WI38 (cell line): ENCODE measurements around the gene SLC25A47.

Source experiments
- H3K4me3 ChIP-seq: 2 replicates; pipeline ENCODE4 v1.5.1; 2011; ENCODE audit warnings: low read depth, mild to moderate bottlenecking, control low read depth, low read length
- TF ChIP-seq, protein P1 (sequence below): IDR thresholded peaks from 2 replicates; pipeline ENCODE4 v1.5.1; 2012; ENCODE audit warnings: low read depth, mild to moderate bottlenecking, control low read depth, low read length

SLC25A47 gene

DNA sequence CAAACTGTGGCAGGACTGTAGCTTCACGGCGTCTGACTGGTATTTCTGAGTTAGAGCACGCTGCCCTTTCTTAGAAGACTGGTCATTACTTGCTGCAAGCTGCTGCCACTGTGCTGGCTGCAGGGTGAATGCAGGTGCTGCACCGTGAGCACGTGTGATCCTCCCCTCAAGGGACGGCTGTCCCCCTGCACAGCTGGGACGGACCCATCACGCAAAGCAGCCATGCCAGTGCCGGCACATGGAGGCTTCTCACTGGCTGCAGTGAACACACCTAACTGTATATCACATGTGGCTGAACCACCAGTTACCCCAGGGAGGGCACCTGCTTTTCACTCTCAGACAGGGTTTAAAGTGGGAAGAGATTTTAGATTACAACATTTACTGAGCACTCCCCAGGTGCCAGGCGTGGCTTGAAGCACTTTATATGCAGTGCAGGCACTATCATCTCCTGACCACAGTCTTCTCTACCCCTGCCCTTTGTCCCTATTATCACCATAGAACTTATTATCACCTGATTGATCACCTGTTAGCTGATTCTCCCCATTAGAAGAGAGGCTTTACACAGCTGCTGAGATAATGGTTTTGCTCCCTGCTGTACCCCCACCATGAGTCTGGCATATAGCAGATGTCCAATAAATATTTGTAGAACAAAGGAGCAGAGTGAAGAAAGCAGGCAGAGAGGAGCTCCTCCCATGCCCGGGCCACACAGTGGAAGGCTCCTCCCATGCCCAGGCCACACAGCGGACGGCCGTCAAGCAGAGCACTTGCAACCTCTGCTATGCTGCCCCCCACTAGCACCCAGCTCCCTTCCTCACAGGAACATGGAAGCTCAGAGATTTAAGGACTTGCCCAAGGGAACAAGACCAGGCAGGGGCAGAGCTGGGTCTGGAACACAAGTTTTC, 25.9 kb downstream of the SLC25A47 start:
- TF ChIP-seq, protein P1, sequence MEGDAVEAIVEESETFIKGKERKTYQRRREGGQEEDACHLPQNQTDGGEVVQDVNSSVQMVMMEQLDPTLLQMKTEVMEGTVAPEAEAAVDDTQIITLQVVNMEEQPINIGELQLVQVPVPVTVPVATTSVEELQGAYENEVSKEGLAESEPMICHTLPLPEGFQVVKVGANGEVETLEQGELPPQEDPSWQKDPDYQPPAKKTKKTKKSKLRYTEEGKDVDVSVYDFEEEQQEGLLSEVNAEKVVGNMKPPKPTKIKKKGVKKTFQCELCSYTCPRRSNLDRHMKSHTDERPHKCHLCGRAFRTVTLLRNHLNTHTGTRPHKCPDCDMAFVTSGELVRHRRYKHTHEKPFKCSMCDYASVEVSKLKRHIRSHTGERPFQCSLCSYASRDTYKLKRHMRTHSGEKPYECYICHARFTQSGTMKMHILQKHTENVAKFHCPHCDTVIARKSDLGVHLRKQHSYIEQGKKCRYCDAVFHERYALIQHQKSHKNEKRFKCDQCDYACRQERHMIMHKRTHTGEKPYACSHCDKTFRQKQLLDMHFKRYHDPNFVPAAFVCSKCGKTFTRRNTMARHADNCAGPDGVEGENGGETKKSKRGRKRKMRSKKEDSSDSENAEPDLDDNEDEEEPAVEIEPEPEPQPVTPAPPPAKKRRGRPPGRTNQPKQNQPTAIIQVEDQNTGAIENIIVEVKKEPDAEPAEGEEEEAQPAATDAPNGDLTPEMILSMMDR: no peak
- no peak overlapping the region for H3K4me3 ChIP-seq

DNA sequence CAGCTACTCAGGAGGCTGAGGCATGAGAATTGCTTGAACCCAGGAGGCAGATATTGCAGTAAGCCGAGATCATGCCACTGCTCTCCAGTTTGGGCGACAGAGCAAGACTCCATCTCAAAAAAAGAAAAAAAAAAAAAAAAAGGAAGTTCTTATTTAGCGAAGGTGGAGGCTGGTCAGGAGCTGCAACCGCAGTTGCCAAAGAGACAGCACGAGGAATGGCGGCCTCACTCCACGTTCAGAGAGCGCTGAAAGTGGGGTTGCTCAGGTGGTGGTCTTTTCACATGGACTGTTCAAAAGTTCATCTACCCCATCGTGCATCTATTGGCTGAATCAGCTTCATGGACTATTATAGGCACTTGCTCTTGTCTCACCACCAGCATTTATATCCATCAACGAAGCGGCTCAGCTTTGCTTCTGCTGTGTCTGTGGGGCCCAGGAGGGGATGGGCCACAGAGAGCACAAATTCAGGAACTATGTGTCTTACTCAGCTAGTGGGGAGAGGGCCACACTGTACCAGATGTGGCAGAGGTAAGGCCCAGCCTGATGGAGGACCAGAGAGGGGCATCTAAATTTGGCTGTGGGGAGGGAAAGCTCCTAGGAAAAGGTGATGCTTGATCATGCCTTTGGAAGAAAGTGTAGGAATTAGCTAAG, 27.3 kb downstream of the SLC25A47 start:
- TF ChIP-seq, protein P1: no peak

DNA sequence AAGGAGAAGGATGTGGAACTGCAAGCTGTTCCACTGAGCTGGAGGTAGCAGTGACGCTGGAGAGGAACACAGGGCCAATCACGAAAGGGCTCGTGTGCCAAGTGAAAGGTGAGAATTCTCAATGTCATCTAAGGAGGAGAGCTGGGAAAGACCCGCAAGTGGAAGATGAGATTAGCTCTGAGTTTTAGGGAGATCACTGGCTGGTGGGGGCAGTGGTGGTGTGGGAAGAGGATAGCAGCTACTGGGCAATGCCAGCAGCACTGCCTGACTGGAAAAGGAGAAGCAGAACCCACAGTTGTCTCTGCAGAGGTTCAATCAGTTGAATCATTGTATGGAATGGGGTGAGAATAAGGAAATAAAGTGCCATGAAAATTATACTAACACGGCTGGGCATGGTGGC, 27.8 kb downstream of the SLC25A47 start:
- no peak overlapping the region for H3K4me3 ChIP-seq
- TF ChIP-seq, protein P1: no peak

More for the DNA sequence above, 27.3 kb downstream of the SLC25A47 start:
- no peak overlapping the region for H3K4me3 ChIP-seq

- TF ChIP-seq, protein P1: no peak
- H3K4me3 ChIP-seq: no peak overlapping the region
Observed at GRCh38 chr14:100358396-100358795, 35.3 kb downstream of the SLC25A47 start.

- TF ChIP-seq, protein P1: no peak
- no peak overlapping the region for H3K4me3 ChIP-seq
Observed at GRCh38 chr14:100359111-100359510, 36.0 kb downstream of the SLC25A47 start.

DNA sequence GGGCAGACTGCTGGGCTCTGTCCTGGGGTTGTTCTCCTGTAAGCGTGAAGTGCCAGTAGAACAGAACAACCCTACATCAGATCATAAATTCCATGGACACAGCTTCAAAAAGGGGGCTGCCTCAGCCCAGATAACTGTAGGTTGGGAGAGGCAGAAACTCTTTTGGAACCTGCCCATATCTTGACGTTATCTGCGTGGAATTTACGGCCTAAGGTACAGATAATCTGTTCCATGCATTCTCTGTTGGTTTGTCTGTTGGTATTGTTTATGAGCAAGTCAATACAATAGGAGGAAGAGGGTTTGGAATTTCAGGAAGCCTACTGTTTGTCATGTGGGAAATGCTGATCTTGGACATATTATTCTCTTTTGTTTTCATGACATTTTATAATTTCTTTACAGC, 36.7 kb downstream of the SLC25A47 start:
- H3K4me3 ChIP-seq: no peak overlapping the region
- TF ChIP-seq, protein P1: no peak

- TF ChIP-seq, protein P1: no peak
- no peak overlapping the region for H3K4me3 ChIP-seq
Observed at GRCh38 chr14:100361626-100362025, 38.5 kb downstream of the SLC25A47 start.
